ENCODE measurements around the gene YTHDC2.
"Not testable (repeated sequence)": the region's sequence is repeated elsewhere in the genome, so short reads cannot be mapped to it uniquely, and the experiment has no call there.

YTHDC2 gene

DNA sequence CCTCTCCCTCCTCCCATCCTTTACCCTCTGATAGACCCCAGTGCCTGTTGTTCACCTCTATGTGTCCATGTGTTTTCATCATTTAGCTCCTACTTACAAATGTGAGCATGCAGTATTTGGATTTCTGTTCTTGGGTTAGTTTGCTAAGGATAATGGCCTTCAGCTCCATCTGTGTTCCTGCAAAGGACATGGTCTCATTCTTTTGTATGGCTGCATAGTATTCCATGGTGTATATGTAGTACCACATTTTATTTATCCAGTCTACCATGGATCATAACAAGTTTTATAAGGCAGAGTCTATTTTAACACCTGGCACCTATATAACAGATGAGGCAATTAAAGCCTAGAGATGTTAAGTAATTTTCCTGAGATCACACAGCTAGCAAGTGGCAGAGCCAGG lies 7.4 kb downstream of the YTHDC2 start:
- no peak for DNase-seq

DNA sequence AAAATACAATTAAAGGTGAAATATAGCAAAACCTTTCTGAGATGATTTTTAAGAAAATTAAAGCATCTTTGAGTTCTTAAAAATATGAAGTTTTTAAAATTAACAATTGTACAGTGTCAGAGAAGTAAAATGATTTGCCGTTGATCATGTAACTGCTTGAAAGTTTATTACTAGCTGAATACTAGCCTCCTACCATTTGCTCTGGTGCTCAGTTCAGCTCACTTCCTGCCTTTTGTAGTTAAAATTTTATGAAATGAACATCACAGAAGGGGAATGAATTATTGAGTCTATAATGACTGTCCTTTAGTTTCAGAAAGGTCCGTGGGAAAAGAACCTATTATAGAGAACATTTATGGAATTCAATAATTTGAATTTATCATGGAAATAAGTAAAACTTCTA lies 9.7 kb downstream of the YTHDC2 start:
- no peak for DNase-seq

DNA sequence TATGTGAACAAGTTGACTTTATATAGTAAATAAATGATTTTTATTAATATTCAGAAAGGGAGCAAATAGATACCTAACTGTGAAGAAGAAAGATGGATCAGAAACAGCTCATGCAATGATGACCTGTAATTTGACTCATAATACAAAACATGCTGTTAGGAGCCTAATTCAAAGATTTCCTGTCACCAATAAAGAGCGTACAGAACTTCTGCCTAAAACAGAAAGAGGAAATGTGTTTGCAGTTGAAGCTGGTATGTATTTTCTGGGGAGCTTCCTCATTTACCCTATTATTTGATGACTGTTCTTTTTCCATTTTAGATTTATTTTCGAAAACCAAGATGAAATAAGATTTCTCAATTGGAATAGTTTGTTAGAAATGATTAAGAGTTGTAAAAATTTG lies 11.4 kb downstream of the YTHDC2 start:
- no peak for DNase-seq

DNA sequence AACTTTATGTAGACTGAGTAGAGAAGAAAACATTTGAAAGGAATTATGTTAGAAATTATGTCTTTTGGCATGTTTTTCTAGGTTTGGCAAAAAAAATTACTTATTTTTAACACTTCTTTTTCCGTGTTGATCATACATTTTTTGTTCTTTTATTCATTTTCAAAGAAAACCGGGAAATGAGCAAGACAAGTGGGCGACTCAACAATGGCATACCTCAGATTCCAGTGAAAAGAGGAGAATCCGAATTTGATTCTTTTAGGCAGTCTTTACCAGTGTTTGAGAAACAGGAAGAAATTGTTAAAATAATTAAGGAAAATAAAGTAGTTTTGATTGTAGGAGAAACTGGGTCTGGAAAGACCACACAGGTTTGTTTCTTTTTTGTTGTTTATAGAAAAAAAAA lies 12.9 kb downstream of the YTHDC2 start:
- no peak for DNase-seq

DNA sequence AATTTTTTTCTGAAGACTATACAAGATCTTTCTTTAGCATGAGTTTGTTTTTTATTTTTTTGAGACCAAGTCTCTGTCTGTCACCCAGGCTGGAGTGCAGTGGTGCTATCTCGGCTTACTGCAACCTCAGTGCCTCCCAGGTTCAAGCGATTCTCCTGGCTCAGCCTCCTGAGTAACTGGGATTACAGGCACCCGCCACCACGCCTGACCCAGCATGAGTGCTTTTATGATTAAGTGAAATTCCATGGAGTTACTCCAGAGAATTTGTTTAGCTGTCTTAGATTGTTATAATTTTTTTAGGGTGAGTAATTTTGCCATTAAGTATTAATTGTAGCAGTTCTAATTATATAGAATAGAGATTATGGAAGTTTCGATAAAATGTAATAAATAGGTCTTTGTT lies 14.3 kb downstream of the YTHDC2 start:
- no peak for DNase-seq

DNA sequence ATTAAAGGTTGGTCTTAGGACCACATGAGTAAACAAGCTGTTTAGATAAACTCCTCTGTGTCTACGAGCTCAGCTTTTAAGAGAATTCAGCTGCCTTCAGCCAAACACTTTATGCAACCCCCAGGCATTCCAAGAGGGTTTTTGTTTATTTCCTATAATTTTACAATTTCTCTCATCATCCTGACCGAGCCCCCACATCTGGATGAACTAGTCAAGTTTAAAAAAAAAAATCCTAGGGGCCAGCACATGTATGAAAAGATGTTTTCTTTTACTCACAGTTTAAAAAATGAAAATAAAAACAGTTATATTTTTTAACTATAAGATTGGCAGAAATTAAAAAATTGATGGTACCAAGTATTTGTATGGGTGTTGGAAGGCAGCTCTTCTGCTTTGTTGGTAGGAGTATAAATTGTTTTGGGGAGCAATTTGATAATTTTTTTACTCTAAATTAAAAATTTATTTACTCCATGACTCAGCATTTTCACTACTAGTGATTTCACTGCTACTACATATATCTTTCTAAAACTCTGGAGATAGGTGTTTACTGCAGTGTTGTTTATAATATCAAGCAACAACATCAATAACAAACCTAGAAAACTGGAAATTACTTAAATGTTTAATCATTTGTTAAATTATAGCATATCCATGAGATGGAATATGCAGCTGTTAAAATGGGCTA lies 18.1 kb downstream of the YTHDC2 start:
- no peak for DNase-seq

DNA sequence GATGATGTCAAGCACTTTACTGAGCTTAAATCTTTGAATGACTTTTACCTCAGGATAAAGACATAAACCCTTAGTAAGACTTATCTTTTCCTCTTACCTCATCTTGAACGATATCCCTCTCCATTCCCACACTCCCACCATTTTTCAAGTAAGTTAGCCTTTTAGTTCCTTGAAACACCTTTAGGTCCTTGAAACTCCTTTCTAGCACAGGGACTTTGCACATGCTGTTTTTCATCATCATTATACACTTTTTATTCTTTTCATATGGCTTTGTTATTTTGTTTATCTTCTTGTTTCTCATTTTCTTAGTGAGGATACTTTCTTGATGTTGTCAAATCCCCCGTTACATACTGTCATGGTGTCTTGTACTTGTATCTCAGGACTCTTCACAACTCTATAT lies 24.8 kb downstream of the YTHDC2 start:
- DNase-seq: no peak

DNA sequence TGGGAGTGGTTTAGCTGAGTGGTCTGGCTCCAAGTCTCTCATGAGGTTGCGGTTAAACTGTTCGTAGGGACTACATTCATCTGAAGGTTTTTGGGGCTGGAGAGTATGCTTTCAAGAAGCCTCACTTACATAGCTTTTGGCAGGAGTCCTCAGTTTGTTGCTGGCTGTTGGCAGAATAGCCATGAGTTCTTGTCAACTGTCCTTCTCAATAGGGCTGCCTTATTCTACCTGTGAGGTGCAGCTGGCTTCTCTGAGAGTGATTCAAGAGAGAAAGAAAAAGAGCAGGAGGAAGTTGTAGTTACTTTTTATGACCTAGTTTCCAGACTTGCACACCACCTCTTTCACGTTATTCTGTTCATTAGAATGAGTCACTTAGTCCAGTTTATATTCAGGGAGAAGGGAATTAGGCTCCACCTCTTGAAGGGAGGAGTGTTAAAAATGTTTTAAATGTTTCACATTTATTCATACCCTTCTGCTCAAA lies 33.2 kb downstream of the YTHDC2 start:
- no peak for DNase-seq

DNA sequence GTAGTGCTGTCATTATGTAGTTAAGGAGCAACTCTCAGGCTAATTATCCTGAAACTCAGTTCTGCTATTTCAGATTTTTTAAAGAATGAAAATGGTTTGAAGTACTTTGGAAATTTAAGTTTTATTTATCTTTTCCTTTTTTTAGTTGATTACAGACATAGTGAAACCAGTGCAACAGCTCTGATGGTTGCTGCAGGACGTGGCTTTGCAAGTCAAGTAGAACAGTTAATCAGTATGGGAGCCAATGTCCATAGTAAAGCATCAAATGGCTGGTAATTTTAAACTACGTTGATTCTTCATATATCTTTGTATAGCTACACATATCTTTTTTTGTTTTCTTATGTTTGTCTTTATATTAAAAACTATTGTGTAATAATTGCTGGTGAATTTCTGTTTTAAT lies 34.9 kb downstream of the YTHDC2 start:
- no peak for DNase-seq

DNA sequence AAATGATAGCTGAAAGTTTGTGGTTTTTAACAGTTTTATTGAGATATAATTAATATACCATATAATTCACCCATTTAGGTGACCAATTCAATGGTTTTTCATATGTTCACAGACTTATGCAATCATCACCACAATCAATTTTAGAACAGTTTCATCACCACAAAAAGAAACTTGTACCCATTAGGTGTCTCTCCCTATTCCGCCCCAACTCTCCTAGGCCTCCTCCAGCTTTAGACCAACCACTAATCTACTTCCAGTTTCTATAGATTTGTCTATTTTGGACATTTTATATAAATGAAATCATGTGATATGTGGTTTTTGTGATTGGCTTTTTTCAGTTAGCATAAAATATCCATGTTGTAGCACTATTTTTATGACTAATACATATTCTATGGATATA lies 38.6 kb downstream of the YTHDC2 start:
- DNase-seq: no peak

DNA sequence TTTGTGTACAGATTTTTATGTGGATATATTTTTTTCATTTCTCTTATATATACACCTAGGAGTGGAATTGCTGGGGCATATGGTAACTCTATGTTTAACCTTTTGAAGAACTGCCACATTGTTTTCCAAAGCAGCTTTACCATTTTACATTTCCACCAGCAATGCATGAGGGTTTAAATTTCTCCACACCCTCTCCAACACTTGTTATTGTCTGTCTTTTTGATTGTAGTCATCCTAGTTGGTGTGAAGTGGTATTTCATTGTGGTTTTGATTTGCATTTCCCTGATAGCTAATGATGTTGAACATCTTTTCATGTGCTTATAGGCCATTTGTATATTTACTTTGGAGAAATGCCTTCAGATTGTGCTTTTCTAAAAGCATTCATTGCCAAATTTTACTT lies 39.1 kb downstream of the YTHDC2 start:
- DNase-seq: no peak

DNA sequence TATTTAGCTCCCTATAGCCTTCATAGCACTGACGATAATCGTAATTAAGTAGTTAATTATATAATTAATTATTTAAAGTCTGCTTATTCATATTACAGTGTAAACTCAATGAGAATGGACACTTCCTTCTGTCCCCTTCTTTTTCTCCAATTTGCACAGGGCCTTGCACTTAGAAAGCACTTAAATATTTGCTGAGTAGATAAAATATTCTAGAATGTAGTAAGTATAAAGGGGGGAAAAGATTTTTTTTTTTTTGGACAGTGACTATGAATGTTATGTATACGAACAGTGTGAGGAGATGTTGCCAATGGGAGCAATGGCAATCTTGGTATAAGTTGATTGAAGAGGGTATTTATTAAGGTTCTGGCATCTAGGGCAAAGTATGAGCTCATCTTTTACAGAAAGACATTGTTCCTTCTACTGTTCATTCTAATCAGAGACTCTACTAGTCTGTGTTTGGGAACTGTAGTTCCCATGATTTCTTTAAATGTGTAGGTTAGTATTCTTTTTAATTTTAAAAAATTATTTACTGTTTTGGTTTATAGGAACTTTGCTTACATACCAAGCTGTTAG lies 49.4 kb downstream of the YTHDC2 start:
- DNase-seq: no peak

DNA sequence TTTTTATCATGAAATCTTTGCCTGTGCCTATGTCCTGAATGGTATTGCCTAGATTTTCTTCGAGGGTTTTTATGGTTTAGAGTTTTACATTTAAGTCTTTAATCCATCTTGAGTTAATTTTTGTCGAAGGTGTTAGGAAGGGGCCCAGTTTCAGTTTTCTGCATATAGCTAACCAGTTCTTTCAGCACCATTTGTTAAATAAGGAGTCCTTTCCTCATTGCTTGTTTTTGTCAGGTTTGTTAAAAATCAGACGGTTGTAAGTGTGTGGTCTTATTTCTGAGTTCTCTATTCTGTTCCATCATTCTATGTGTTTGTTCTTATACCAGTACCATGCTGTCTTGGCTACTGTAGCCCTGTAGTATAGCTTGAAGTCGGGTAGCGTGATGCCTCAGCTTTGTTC lies 55.9 kb downstream of the YTHDC2 start:
- no peak for DNase-seq

DNA sequence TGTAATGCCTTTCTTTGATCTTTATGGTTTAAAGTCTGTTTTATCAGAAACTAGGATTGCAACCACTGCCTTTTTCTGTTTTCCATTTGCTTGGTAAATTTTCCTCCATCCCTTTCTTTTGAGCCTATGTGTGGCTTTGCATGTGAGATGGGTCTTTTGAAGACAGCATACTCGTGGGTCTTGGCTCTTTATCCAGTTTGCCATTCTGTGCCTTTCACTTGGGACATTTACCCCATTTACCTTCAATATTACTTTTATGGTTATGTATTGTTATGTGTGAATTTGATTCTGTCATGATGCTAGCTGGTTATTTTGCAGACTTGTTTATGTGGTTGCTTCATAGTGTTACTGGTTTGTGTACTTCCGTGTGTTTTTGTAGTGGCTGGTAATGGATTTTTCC lies 59.2 kb downstream of the YTHDC2 start:
- DNase-seq: no peak

DNA sequence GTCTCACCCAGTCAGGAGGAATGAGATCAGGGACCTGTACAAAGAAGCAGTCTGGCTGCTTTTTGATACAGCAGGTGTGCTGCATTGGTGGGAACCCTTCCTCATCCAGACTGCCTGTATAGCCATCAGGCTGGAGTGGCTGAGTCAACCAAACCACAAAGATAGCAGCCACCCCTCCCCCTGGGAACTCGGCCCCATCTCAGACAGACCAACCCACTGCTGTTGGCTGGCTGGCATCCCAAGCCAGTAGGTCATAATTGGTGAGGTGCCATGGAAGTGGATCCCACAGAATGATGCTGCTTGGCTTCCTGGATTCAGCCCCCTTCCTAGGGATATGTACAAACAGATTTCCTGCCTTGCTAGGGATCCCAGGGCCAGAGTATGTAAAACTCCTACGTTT lies 60.9 kb downstream of the YTHDC2 start:
- DNase-seq: peak; percentile 72

DNA sequence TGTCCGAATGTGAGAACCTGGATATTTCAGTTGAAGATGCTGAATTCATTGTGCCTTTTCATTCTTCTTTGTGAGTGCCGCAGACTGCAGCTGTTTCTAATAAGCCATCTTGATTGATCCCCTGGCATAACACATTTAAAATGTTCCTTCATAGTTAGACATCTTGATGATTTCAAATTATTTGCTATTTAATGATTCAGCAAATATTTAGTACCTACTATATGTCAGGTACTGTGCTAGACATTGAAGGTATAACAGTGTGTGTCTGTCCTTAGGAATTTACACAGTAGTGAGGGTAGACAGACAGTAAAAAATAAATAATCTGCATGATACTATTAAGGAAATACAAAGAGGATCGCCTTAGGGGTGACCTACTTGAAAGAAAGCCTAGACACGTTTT lies 61.6 kb downstream of the YTHDC2 start:
- no peak for DNase-seq

DNA sequence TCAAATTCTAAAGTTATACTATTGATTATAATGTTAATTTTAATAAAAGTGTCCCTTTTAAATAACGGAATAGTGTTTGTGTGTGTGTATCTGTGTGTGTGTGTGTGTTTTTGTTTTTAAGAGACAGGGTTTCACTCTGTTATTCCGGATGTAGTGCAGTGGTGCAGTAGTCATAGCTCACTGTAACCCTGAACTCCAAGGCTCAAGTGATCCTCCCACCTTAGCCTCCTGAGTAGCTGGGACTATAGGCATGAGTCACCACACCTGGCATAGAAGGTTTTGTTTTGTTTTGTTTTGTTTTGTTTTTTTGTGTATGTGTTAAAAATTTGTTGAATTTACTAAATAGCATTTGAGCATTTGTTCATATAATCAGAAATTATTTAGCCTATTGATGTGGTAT lies 64.6 kb downstream of the YTHDC2 start:
- no peak for DNase-seq

DNA sequence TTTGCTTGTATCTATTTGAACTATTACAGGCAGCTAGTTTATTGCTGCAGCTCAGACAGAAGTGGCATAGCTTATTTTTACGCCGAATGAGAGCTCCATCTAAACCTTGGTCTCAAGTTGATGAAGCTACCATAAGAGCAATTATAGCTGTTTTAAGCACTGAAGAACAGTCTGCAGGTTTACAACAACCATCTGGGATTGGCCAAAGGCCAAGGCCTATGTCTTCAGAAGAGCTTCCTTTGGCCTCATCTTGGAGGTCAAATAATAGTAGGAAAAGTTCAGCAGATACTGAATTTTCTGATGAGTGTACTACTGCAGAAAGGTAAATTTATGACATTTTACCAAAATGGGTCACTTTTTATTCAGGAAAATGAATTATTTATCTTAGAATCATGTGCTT lies 67.9 kb downstream of the YTHDC2 start:
- no peak for DNase-seq

DNA sequence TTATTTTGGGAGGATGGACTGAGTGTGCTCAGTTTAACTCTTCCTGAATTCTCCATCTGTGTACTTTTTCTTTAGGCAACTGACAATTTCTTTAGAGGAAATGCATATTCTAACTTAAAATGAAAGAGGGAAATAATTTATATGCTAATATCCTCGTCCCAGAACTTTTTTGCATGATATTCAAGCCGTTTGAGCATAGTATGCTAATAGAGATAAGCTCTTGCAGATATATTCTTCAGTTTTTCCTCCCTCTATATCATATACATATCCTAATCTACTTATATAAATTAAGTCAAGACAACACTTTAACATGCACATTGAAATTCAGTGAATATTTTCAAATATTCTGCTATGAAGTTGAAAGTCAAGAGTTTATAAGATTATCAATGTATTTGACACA lies 84.7 kb downstream of the YTHDC2 start:
- DNase-seq: no peak

DNA sequence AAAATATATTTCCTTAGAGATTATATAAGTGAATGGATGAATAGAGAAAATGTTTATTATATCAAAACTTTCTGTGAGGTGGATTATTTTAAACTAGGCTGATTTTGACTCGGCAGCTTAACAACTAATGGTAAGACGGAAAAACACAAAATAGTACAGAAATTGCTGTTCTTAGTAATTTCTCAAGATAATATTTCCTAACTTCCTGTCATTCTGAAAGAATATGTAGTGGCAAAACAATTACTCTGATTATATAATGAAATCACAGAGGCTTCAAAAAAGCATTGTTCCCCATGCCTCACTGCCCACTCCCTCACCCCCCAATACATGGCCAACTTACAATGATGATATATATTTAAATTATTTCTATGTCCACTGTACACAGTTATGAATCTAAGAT lies 85.4 kb downstream of the YTHDC2 start:
- DNase-seq: no peak

DNA sequence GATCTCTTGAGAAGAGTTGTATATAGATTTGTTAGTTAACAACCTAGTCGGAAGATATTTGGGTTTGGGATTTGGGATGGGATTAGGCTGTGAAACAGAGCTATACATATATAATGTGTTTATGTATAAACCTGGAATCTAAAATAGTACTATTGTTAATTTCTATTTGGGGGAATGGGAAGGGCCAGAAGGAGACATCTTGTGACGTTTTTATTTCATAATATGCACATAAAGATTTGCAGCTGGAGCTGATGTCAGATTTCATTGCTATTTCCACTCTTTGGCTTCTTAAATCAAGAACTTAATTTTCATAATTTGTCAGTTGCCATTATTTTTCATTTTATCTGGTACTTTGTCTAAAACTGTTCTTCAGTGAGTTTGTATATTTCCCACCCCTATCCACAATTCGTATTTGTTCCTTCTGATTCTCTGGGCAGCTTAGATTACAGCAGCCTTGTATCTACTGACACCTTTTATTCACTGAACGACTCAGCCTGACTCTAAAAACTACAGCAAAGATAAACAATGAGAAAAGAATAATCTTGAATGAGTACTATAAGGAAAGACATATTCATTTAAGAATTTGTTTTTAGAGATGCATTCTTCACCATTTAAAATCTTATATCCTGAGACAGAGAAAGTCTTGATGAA lies 86.9 kb downstream of the YTHDC2 start:
- no peak for DNase-seq

DNA sequence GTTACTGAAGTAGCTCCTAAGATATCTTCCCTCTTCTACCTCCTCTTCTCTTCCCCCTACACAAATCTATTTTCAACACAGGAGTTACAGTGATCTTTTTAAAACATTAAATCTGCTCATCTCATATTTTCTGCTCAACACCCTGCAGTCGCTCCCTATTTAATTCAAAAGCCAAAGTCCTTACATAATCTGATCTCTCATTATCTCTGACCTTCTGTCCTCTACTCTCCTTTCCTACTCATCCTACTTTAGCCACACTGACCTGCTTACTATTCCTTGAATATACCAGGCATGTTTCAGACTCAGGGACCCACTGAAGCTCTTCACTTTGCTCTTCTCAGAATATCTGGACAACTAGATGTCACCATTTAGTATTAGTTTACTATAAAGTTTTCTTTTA lies 87.9 kb downstream of the YTHDC2 start:
- DNase-seq: no peak

DNA sequence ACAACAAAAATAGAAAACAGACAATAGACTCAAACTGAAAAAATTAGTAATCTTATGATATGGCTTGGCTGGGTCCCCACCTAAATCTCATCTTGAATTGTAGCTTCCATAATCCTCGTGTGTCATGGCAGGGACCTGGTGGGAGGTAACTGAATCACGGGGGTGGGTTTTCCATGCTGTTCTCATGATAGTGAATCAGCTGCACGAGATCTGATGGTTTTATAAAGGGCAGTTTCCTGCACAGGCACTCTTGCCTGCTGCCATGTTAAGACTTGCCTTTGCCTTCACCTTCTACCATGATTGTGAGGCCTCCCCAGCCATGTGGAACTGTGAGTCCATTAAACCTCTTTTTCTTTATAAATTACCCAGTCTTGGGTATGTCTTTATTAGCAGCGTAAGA lies 89.8 kb downstream of the YTHDC2 start:
- DNase-seq: not testable (repeated sequence)

DNA sequence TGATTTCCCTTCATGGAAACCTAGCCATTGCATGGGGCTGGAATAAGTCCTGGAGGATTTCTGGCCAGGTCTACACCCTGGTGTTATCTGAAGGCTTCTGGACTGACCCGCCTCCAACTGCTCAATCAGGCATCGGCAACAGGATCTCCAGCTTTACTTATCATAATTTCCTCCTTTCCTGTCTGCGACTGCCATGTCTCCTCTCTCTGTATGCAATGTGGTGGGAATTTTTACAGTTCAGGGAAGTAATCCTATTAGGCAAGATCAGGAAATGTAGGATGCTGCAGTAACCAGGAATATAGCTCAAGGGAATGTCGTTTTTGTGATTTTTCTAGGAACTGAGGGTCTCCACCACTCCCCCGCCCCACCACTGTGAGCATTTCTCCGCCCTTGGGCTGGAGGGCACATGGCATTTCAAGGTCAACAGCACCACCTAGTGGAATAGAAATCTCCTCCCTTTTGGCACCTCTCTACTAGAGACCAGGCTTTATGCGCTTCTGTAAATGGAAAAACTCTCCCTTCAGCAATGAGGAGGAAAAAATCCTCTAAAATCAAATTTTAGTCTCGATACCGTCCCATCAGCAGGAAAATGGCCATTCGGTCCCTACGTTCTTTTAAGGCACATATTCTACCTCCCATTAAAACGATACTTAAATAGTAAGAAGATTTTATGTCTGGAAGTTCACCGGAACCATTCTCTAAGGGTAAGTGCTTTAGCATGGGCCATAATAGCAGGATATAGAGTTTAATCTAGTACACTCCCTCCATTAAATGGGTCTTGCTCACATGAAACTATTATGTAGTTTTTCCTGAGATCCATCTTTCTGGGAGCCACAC lies 93.0 kb downstream of the YTHDC2 start:
- DNase-seq: peak; percentile 69

Data from islet precursor cell (in vitro differentiated cells).